Progenitor cell of endocrine pancreas (in vitro differentiated cells): ENCODE measurements around the gene KRTAP10-2. TPM values are rescaled to one million over a fixed set of nuclear protein-coding genes. Genes with fewer than 3 reads are reported as not detected.
"Not testable (repeated sequence)": the region's sequence is repeated elsewhere in the genome, so short reads cannot be mapped to it uniquely, and the experiment has no call there.

ENCODE experiments used
- DNase-seq: peaks from one replicate; pipeline ENCODE4 v3.0.0; 2021; ENCODE audit warnings: low spot score; ENCODE audit not compliant: unreplicated experiment
- H3K27ac Mint-ChIP-seq: 2 replicates; pipeline ENCODE4 v1.8.0; 2021; ENCODE audit warnings: mild to moderate bottlenecking, moderate library complexity, mixed read lengths
- H3K27me3 Mint-ChIP-seq: 2 replicates; pipeline ENCODE4 v1.8.0; 2021; ENCODE audit warnings: mixed read lengths
- H3K36me3 Mint-ChIP-seq: 2 replicates; pipeline ENCODE4 v1.8.0; 2022; ENCODE audit warnings: mixed read lengths; ENCODE audit not compliant: insufficient read depth
- H3K4me1 Mint-ChIP-seq: 2 replicates; pipeline ENCODE4 v1.8.0; 2021; ENCODE audit warnings: low read depth, mixed read lengths
- H3K4me3 Mint-ChIP-seq: 2 replicates; pipeline ENCODE4 v1.8.0; 2021; ENCODE audit warnings: low read depth, mild to moderate bottlenecking, moderate library complexity, mixed read lengths
- H3K9me3 Mint-ChIP-seq: 2 replicates; pipeline ENCODE4 v1.8.0; 2021; ENCODE audit warnings: low read depth, mixed read lengths
- CTCF ChIP-seq: fragments of 200-600 bp; sonication (generic); IDR thresholded peaks from one replicate; pipeline ENCODE4 v1.5.0; 2021; ENCODE audit warnings: antibody characterized with exemption, mild to moderate bottlenecking; ENCODE audit not compliant: unreplicated experiment
- total RNA-seq: library from RNA; stranded (reverse); gene quantifications from 2 replicates; pipeline ENCODE4 v1.2.1, GENCODE V29; 2021

Gene KRTAP10-2
- total RNA-seq, 1 donor from 2014 or later = not detected

- peaks cover 3% of the 10 kb centered on the region for H3K4me1 Mint-ChIP-seq
- no peak overlapping the region for H3K27ac Mint-ChIP-seq
- TF ChIP-seq CTCF = no peak
- no peak overlapping the region for H3K4me3 Mint-ChIP-seq
- no peaks in the 10 kb centered on the region for H3K9me3 Mint-ChIP-seq
- no peak for DNase-seq
- no peaks in the 10 kb centered on the region for H3K27me3 Mint-ChIP-seq
- H3K36me3 Mint-ChIP-seq = no peaks in the 10 kb centered on the region
These were observed 43.5 kb downstream of the KRTAP10-2 start for GRCh38 chr21:44507673-44508425.

- Mint-ChIP-seq H3K4me3 (no peak overlapping the region), H3K27ac (no peak overlapping the region), H3K36me3 (no peaks in the 10 kb centered on the region), H3K27me3 (no peaks in the 10 kb centered on the region), H3K9me3 (no peaks in the 10 kb centered on the region), H3K4me1 (peaks cover 3% of the 10 kb centered on the region)
- TF ChIP-seq CTCF = no peak
- DNase-seq = no peak
These were observed 44.7 kb downstream of the KRTAP10-2 start for GRCh38 chr21:44506279-44507255.

GRCh38 chr21:44505673-44506278 is 45.5 kb downstream of the KRTAP10-2 start:
- H3K27ac Mint-ChIP-seq = peak overlapping the region; percentile 87
- H3K4me3 Mint-ChIP-seq = no peak overlapping the region
- H3K9me3 Mint-ChIP-seq = no peaks in the 10 kb centered on the region
- H3K4me1 Mint-ChIP-seq = peaks cover 3% of the 10 kb centered on the region
- no peak for TF ChIP-seq CTCF
- H3K36me3 Mint-ChIP-seq = no peaks in the 10 kb centered on the region
- no peaks in the 10 kb centered on the region for H3K27me3 Mint-ChIP-seq
- no peak for DNase-seq

- Mint-ChIP-seq H3K27ac (no peak overlapping the region), H3K36me3 (no peaks in the 10 kb centered on the region), H3K9me3 (no peaks in the 10 kb centered on the region), H3K27me3 (no peaks in the 10 kb centered on the region), H3K4me1 (peaks cover 3% of the 10 kb centered on the region), H3K4me3 (no peak overlapping the region)
- no peak for DNase-seq
- no peak for TF ChIP-seq CTCF
These were observed 47.4 kb downstream of the KRTAP10-2 start for GRCh38 chr21:44503901-44504399.

GRCh38 chr21:44503006-44503889 is 48.1 kb downstream of the KRTAP10-2 start:
- not testable (repeated sequence) for H3K27ac Mint-ChIP-seq, H3K27me3 Mint-ChIP-seq, H3K36me3 Mint-ChIP-seq, H3K9me3 Mint-ChIP-seq, H3K4me3 Mint-ChIP-seq, DNase-seq, H3K4me1 Mint-ChIP-seq
